Raji (cell line): ENCODE results near the gene TMEM208.

Source experiments
- POLR2A ChIP-seq: IDR thresholded peaks from 2 replicates; pipeline ENCODE4 v1.6.1; 2011; ENCODE audit warnings: low read depth, low read length, control low read depth; ENCODE audit not compliant: insufficient read depth

Gene TMEM208

GRCh38 chr16:67213197-67214019, 13.5 kb upstream of the TMEM208 start:
- no peak for TF ChIP-seq POLR2A

- TF ChIP-seq POLR2A, result no peak
Measured at GRCh38 chr16:67215706-67216105, 11.2 kb upstream of the TMEM208 start.

GRCh38 chr16:67216612-67217490, 10.1 kb upstream of the TMEM208 start:
- no peak for TF ChIP-seq POLR2A

GRCh38 chr16:67223992-67224391, 2.9 kb upstream of the TMEM208 start:
- TF ChIP-seq POLR2A, result no peak

GRCh38 chr16:67226295-67226803, 581 bp upstream of the TMEM208 start:
- no peak for TF ChIP-seq POLR2A

- TF ChIP-seq POLR2A, result no peak
Measured at GRCh38 chr16:67227567-67227921, 614 bp downstream of the TMEM208 start.

- TF ChIP-seq POLR2A, result no peak
Measured at GRCh38 chr16:67228034-67228785, 1.3 kb downstream of the TMEM208 start.

GRCh38 chr16:67228905-67229304, 2.0 kb downstream of the TMEM208 start:
- no peak for TF ChIP-seq POLR2A

GRCh38 chr16:67229906-67230808, 3.2 kb downstream of the TMEM208 start:
- TF ChIP-seq POLR2A, result no peak

- 0 out of 2 replicates have a peak, but pooled peaks have one; percentile 8 for TF ChIP-seq POLR2A
Measured at GRCh38 chr16:67230809-67231660, 4.1 kb downstream of the TMEM208 start.

- no peak for TF ChIP-seq POLR2A
Measured at GRCh38 chr16:67233596-67233995, 6.7 kb downstream of the TMEM208 start.

- TF ChIP-seq POLR2A, result no peak
Measured at GRCh38 chr16:67234180-67234597, 7.3 kb downstream of the TMEM208 start.
